ENCODE results near the gene KIAA0753. TPM values are rescaled to one million over a fixed set of nuclear protein-coding genes. Genes with fewer than 3 reads are reported as not detected.

KIAA0753 gene
- total RNA-seq, 1 experiment from 2014 or later: 18.3 TPM

DNA sequence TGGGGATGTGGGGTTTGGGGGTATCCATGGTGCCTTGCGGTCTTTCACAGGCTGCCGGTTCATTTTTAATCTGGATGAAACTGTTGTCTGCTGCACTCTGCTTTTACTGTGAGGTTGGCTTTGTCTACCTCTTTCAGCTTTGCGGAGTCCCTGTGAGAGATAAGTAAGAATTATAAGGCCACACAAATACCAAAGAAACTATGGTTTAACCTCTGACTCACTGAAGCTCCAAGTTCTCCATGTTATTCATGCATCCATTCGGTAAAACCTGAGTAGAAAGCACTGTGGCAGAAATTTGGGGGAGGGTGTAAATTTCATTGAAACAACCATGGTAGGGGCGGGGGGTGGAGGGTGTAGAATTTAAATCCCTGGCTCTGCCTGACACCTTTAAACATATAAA is 30.5 kb downstream of the KIAA0753 start:
- no peaks in the 10 kb centered on the region for H3K9me3 ChIP-seq (ENCODE audit: control insufficient read depth in 1 of 2, insufficient read depth in 1 of 2, low read depth in 1 of 2, low read length in 2 of 2)
- no peak overlapping the region for H2AFZ ChIP-seq (ENCODE audit: low read depth, low read length, poor library complexity, severe bottlenecking)
- H3K4me2 ChIP-seq (ENCODE audit: low read length): 0 out of 2 replicates have a peak overlapping the region, but pooled peaks have one; percentile 4
- CTCF ChIA-PET: interaction anchor here (1.4 kb wide), 1 partner anchor 137 kb away, joined by 3 read pairs; no protein-coding TSS in a partner anchor
- H3K27me3 ChIP-seq (ENCODE audit: insufficient read depth, low read length): no peaks in the 10 kb centered on the region
- peaks cover 27 to 41% of the 10 kb centered on the region in 2 experiments for H3K36me3 ChIP-seq (ENCODE audit: control insufficient read depth in 1 of 2, insufficient read depth in 2 of 2, low read length in 2 of 2)
- intact Hi-C loops (cut with micrococcal nuclease): no loop called here
- no peak overlapping the region for H3K9ac ChIP-seq (ENCODE audit: low read length)
- RAD21 ChIA-PET (ENCODE audit: low non-redundant PET in 1 of 2, low total read pairs in 2 of 2, uncharacterized antibody in 2 of 2, unreplicated experiment in 2 of 2): interaction anchor here in 1 of 2 experiments (0.6 kb wide), 1 partner anchor 160 kb away, joined by 3 read pairs; no protein-coding TSS in a partner anchor
- POLR2A ChIA-PET: no interaction called here
- DNase-seq (ENCODE audit: low read depth, low spot score) (no peak), ATAC-seq (no peak)
- no peaks in the 10 kb centered on the region for H4K20me1 ChIP-seq (ENCODE audit: insufficient read depth)
- no peak overlapping the region for H3K27ac ChIP-seq (ENCODE audit: low read depth, low read length)
- no peak overlapping the region for H3K4me3 ChIP-seq (replicated peaks in 1 of 2; ENCODE audit: low read depth in 1 of 2, low read length in 2 of 2)
- H3K9me2 ChIP-seq (ENCODE audit: insufficient read depth): no peaks in the 10 kb centered on the region
- peaks cover 11 to 23% of the 10 kb centered on the region in 2 experiments for H3K4me1 ChIP-seq (ENCODE audit: control insufficient read depth in 1 of 2, insufficient read depth in 2 of 2, low read length in 2 of 2)
- no TSS peak for BruUV-seq (replicated peaks)
- no peak for TF ChIP-seq ZFX (IDR thresholded peaks at IDR 0.05)
- TF ChIP-seq, protein P1, sequence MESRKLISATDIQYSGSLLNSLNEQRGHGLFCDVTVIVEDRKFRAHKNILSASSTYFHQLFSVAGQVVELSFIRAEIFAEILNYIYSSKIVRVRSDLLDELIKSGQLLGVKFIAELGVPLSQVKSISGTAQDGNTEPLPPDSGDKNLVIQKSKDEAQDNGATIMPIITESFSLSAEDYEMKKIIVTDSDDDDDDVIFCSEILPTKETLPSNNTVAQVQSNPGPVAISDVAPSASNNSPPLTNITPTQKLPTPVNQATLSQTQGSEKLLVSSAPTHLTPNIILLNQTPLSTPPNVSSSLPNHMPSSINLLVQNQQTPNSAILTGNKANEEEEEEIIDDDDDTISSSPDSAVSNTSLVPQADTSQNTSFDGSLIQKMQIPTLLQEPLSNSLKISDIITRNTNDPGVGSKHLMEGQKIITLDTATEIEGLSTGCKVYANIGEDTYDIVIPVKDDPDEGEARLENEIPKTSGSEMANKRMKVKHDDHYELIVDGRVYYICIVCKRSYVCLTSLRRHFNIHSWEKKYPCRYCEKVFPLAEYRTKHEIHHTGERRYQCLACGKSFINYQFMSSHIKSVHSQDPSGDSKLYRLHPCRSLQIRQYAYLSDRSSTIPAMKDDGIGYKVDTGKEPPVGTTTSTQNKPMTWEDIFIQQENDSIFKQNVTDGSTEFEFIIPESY (IDR thresholded peaks at IDR 0.05; ENCODE audit: extremely low read depth, insufficient replicate concordance, low read length): no peak
- no peak for TF ChIP-seq POLR2A (IDR thresholded peaks at IDR 0.05; ENCODE audit: borderline replicate concordance, extremely low read depth, insufficient read depth, insufficient read length)
- no peak for TF ChIP-seq POLR2AphosphoS5 (IDR thresholded peaks at IDR 0.05; ENCODE audit: low read depth, low read length)
- no peak for TF ChIP-seq EGR1 (IDR thresholded peaks at IDR 0.05; ENCODE audit: low read depth)
- TF ChIP-seq, protein P2, sequence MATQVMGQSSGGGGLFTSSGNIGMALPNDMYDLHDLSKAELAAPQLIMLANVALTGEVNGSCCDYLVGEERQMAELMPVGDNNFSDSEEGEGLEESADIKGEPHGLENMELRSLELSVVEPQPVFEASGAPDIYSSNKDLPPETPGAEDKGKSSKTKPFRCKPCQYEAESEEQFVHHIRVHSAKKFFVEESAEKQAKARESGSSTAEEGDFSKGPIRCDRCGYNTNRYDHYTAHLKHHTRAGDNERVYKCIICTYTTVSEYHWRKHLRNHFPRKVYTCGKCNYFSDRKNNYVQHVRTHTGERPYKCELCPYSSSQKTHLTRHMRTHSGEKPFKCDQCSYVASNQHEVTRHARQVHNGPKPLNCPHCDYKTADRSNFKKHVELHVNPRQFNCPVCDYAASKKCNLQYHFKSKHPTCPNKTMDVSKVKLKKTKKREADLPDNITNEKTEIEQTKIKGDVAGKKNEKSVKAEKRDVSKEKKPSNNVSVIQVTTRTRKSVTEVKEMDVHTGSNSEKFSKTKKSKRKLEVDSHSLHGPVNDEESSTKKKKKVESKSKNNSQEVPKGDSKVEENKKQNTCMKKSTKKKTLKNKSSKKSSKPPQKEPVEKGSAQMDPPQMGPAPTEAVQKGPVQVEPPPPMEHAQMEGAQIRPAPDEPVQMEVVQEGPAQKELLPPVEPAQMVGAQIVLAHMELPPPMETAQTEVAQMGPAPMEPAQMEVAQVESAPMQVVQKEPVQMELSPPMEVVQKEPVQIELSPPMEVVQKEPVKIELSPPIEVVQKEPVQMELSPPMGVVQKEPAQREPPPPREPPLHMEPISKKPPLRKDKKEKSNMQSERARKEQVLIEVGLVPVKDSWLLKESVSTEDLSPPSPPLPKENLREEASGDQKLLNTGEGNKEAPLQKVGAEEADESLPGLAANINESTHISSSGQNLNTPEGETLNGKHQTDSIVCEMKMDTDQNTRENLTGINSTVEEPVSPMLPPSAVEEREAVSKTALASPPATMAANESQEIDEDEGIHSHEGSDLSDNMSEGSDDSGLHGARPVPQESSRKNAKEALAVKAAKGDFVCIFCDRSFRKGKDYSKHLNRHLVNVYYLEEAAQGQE (IDR thresholded peaks at IDR 0.05; ENCODE audit: low read depth): no peak
- TF ChIP-seq RAD21 (IDR thresholded peaks at IDR 0.05; ENCODE audit: low read depth): no peak
- no peak for TF ChIP-seq SIN3A (IDR thresholded peaks at IDR 0.05; ENCODE audit: low read depth)
- TF ChIP-seq YY1 (IDR thresholded peaks at IDR 0.05; ENCODE audit: extremely low read depth, insufficient replicate concordance, low read depth, low read length): no peak
- TF ChIP-seq, protein P3, sequence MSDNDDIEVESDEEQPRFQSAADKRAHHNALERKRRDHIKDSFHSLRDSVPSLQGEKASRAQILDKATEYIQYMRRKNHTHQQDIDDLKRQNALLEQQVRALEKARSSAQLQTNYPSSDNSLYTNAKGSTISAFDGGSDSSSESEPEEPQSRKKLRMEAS (IDR thresholded peaks at IDR 0.05): no peak
- no peak for TF ChIP-seq FOSL1 (IDR thresholded peaks at IDR 0.05; ENCODE audit: low read depth)
- TF ChIP-seq ELF1 (IDR thresholded peaks at IDR 0.05; ENCODE audit: borderline replicate concordance, low read depth): no peak
- peaks cover 7% of the 10 kb centered on the region for H3K79me2 ChIP-seq (ENCODE audit: insufficient read depth, low read length)
